CD4-positive, alpha-beta T cell treated with Interleukin-17A for 4 hours (primary cell): ENCODE measurements around the gene TOX3.

Experiments used
- DNase-seq: peaks from one replicate; pipeline ENCODE4 v3.0.0-alpha.2; 2020; ENCODE audit warnings: mixed read lengths

The TOX3 gene

DNA sequence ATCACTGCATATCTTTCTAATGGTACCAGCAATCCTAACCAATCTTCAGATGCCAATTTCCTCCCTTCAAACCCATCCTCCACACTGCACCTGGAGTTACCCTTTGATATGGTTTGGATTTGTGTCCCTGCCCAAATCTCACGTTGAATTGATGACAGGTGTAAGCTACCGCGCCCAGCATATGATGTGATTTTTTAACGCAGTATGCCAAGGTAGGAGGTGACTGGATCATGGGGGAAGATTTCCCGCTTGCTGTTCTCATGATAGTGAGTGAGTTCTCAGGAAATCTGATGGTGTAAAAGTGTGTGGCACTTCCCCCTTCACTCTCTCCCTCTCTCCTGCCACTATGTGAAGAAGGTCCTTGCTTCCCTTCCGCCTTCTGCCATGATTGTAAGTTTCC lies 57.0 kb downstream of the TOX3 start:
- no peak for DNase-seq

DNA sequence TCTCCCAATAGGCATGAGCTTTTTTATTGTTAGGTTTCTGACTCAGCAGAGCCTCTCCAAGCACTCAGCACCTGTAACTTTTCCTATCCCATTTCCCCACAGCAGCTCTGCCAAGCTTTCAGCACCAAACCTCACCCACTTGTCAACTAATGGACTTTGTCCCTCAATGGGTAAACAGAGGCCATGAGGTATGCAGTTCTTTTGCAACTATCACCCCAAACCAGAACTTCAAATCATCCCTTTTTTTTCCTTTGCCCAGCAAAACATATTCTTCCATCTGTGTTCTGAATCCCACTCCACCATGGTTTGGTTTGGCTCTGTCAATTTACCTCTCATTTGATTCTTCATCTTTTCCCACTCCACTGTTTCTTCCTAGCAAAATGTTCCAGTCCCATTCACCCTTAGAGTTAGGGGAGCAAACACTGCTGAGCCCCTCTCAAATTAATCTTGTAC lies 58.1 kb downstream of the TOX3 start:
- DNase-seq: no peak

DNA sequence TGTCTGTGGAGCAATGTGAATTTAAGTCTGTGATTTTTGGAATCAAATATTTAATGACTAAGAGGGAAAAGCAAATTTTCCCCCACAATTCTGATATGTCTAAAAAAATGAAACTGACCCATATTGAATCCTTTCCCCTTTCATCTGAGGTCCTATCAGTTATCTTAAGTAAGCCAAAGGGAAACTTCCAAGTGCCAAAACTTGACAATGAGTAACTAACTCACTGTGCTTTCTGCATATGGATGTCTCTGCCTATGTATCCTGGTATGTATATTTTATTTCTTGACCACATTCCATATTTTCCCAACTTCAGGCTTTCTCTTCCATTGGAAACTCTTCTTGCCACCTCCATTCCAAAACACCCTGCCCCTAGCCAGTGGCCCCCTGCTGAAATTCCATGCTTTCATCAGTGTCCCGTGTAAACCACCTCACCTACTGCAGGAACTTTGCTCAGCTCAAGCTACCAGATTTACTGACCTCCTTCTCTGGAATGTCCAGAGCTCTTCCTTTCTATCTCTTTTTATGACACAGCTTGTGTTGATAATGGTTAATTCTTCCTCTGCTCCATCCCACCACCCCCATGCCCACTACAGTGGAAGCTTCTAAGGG lies 59.0 kb downstream of the TOX3 start:
- no peak for DNase-seq

DNA sequence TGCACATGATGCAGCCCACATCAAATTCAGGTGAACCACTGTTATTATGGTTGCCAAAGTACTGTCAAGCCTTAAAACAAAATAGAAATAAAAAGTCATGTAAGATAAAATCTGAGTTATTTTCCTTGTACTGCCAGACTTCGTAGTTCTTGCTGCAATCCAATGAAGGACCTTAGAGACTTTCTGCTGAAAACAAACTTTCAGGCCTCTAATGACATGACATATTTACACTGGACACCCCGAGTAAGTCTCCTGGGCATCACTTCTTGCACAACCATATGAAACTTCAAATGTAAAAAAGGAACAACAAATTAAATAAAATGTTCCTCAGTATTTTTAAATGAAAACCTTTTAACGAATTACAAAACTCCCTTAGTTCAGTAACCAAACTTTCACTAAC lies 66.7 kb downstream of the TOX3 start:
- DNase-seq: no peak

DNA sequence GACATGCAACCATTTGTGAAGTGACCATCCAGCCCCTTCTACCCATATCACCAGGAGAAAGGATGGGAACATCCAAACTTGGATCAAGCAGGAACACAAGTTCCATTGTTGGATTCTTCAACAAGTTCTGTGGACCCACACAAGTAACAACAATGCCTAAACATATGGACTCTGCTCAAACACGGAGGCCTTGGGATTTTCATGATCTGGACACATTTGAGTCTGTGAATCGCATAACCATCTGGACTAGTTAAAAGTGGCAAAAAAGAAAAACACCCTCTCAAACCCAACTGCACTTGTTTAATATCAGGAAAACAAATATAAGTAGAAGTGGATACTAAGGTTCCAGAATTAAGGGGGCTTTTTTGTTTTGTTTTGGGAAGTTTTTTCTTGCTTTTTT lies 70.8 kb downstream of the TOX3 start:
- DNase-seq: no peak

DNA sequence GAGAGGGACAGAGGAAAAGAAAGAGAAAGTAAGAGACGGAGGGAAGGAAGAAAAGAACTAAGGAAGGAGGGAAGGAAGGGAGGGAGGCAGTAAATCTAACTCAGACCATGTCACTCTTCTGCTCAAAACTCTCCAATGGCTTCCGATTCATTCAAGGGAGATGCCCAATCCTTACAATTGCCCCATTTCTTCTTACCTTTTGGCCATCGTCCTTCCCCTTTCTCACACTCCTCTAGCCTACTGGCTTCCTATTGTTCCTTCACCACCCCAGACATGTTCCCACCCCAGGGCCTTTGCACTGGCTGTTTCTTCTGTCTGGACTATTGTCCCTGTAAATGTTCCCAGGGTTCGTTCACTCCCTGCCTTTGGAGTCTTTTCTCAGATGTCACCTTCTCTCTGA lies 72.3 kb downstream of the TOX3 start:
- no peak for DNase-seq

DNA sequence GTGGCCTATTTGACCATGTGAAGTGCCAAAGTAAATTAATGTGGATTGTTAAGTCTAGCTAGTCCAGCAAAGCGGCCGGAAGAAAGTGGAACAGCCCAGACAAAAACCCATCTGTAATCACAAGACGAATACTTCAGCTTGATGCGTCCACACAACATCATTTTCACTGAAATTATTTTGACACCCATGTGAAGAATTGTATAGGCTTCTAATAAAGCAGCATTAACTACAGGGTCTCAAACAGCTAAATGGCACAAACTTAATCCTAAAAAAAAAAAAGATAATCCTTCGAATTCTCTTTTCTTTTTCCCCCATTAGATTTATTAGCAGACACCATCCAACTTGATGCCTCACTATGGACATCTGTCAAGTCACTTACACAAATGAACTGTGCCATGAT lies 73.8 kb downstream of the TOX3 start:
- DNase-seq: no peak

DNA sequence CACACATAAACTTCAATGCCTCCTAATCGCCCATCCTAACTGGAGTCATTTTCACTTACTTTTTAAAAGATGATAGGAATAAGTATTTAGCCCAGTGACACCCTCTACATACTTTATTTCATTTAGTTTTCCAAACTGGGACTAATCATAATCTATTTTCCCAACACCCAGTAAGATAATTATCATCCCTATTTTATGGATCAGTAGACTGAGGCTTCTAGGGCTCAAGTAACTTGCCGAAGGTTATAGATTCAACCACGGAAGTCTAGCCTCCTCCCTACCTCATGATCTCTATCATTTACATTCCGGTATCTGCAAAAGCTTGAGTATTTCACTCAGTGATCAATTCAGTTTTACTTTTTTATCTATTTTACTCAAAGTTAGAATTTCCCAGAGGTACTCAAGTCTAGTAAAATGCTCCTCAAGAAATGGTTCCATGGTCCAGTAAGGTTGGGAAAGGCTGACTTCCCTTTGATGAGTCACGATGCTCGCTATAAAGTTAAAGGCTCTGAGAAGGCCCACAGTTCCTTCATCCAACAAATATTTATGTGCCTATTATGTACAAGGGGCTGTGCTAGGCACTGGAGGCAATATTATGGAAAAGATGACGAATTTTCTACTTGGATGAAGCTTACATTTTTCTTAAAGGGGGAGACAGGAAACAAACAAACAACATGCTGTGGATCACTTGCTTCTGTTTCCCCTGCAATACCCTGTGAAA lies 75.1 kb downstream of the TOX3 start:
- no peak for DNase-seq

DNA sequence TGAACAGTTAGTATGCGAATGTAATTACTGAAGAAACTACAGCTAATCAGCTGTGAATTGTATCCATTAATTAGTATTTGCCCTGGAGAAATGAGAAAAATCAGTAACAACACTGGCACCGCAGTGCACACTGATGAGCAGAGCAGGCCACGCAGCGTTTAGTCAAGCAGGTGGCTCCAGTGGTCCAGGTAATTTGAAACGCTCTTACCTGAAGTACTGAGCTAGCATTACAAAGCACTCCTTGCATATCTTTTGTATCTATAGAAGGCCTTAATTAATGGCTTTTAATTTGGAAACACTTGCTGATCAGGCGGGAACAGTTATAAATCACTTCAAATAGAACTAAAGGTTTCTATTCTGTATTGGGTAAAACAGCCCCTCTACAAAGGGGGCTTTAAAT lies 76.4 kb downstream of the TOX3 start:
- DNase-seq: no peak

DNA sequence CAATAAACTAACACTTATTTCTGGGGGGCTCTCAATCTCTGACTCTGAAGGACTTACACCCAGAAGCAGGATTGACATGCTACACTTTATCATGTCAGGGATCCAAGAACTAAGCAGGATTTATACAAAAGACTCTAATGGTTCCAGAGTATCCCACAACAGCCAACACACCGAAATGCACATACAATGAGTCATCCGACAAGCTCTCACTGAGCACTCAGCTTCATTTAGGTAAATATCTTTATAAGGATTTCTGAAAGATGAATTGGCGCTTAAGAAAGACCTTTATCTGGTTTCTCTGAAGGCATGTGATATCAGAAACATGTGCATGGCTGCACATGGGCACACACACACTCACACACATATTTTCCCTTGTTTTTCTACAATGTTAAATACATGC lies 77.2 kb downstream of the TOX3 start:
- no peak for DNase-seq

DNA sequence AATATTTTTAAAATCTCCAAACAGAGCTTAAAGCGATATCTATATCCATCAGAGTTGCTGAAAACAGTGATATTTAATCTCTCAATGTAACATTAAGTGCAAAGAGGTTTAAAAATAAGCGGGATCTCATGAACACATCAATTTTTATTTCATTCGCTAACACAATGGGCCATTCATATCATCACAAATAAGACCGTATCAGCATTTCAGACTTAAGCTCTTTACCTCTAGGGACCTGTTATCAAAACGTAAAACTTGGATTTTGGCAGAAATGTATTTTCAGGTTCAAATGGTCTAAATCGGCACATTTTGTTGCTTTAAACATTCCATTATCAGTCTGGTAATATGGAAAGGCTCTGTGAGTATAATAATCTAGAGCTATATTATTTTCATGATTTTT lies 77.9 kb downstream of the TOX3 start:
- no peak for DNase-seq

DNA sequence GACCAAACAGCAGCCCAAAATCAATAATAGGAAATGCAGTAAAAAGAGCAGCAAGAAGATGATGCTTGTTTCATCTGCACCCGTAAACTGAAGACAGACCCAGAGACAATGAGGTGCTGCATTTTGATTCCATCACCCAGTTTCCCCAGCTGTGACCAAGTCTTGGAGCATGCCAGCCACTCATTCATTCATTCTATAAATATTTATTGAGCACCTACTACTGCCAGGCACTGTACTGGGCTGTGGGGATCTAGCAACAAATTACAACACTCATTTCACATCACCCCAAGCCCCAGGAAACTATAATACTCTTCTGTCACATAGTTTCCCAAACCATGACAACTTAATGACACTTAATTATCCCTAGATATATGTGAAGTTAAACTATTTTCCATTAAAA lies 79.2 kb downstream of the TOX3 start:
- no peak for DNase-seq

DNA sequence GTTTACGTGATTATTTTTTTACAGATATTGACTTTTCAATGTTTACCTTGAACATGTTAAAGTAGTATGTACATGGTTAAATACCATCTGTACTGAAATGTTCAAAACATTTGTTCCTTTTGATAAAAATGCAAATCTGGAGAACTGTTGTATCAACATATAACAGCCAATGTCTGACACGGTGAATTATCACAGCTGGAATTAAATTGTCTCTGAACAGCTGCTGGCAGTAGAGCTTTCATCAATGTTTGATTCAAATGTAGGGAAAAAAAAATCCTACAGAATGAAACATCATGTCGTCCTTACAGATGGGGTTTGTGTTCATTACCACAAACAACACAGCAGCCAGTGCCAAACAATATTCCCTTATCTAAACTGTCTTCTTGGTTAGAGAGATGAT lies 79.9 kb downstream of the TOX3 start:
- no peak for DNase-seq

DNA sequence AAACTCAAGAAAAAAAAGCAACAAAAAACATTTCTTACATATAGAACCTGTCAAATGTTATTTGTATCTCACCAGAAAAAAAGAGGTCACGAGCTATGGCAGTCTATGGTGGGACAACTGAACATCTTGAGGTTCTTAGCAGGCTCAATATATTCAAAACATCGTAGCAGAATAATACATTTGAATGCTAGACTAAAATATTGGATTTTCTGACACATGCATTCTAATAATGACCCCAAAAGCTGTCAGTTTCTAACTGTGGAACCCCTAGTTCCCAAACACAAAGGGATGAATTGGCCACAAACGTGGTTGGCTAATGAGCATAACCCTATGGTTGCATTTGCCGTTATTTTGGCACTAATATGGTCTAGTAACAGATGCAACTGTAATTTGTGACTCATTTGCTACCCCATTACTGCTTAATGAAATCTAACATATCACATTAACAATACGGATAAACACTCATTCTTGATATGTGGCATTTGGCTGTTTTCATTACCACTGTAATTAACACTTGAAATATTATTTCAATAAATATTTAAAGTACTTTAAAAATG lies 81.2 kb downstream of the TOX3 start:
- no peak for DNase-seq

DNA sequence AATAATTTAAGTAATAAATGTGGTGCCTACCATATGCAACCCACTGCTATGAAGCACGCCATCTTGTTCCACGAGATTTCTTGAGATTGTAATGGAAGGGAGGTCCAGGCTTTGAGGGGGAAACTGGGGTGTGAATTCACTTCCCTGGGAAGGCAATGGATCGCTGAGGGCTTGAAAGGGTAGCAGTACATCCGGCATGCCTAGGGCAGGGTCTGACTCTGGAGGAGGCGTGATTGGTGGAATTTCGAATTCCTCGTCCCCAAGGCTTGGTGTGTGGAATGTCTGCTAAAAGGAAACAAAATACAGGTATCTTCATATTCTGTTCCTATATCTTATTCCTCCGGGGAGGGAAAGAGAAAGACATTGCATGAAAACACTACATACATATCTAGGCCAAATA lies 83.0 kb downstream of the TOX3 start:
- no peak for DNase-seq

DNA sequence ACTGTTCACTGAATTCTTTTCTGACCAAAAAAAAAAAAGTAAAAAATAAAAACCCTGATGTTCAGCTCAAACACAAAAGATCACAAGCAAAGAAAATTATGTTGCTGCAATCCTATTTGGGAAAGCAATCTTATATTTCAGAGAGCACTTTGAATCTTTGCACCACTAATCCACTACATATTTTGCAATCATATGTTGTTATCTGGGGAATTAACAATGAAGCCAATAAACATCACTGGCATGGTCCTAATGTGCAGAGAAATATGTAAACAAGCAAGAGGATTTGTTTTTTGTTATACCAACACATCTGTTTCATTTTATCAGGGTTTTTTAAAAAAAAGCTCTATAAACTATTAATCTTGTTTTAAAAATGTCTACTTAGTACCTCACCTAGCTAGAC lies 84.1 kb downstream of the TOX3 start:
- DNase-seq: no peak

DNA sequence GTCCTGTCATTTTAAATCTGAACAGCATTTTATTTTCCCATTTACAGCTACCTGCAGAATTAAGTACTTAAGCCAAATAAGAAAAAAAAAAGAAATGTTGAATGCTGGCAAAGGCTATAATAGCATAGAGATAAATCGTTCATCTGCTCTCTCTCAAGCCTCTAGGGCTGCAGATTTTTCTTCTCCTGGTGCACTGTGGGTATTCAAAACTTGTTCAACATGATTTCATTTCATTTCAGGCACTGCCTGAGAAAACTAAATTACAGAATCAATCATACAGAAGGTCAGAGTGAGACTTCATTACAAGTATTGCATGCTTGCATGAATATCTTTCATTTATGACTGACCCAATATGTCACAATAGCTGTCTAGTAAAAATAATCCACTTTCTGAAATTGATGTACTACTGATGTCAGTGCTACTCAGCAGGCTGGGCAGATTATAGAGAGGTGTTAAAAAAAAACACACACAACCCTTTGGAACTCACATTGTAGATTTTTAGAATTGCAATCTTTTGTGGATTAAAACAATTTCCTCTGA lies 86.2 kb downstream of the TOX3 start:
- no peak for DNase-seq

DNA sequence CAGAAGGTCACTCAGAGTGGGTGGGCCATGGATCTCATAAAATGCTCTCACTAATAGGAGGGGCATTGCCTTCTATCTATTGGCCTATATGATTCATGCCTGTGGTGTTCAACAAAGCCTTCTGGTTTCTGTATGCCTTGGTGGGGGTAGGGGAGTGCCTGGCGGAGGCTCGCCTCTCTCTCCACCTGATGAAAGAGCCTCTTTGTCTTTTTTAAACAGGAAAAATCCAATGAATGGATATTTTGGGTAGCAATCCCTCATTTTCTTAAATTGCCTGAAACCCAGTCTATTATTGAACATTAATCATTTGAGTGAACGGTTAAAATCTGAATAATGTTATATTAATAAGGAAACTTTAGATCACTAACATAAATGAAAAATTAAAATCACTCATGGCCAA lies 90.6 kb downstream of the TOX3 start:
- no peak for DNase-seq

DNA sequence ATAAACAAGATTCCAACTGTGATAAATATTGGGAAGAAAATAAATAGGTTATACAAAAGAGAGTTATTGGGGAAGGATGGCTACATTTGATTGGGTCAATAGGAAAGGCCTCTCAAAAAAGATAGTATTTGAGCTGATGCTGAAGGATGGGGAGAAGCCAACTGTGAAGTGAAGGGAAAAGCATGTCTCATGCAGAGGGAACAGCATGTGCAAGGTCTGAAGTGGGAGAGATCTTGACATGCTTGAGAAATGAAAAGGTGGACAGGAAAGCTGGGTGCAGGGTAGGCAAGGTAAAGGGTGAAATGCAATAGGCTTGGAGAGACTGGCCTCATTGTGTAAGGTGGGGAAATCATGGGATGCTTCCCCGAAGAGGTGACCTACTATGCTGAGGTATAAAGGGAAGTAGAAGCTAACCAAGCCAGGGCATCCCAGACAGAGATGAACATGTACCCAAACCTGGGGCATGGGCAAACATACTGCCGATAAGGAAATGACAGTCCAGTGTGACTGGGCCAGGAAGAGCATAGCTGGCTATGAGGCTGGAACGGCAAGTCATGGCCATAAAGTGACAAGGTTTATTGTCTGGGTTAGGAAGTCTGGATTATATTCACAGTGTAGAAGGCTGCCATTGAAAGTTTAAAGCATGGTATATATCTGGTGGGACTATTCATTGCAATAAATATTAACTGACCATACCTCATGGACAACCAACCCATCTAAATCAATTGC lies 91.2 kb downstream of the TOX3 start:
- DNase-seq: no peak

DNA sequence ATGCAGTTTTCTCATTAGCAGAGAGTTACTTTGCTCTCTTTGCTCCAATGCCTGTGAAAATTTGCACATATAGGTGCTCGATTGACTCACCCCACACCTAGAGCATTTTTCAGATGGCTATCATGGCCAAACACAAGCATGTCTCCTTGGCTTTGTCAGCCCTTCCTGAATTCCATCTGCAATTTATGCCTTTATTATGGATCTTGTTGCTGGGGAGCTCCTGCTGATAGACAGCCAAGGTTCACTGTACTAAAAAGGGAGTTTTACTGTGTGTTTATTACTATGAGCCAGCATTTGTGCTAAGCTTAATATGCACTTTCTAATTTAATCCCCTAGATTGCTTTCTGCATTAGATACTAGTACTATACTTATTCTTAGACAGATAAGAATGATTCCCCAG lies 93.3 kb downstream of the TOX3 start:
- DNase-seq: no peak

DNA sequence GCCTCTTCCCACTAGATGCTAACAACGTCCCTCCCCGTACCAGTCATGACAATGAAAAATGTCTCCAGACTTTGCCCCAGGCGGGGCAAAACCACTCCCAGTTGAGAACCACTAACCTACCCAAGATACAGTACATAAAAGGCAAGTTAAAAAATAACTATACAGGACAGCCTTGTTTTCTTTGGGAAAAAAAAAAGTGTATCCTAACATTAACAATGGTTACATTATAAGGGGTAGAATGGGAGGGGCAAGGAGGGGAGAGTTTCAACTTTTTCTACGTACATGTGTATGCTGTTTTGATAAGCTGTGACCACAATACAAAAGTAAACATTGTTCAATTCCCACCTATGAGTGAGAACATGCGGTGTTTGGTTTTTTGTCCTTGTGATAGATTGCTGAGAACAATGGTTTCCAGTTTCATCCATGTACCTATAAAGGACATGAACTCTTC lies 94.9 kb downstream of the TOX3 start:
- DNase-seq: no peak

DNA sequence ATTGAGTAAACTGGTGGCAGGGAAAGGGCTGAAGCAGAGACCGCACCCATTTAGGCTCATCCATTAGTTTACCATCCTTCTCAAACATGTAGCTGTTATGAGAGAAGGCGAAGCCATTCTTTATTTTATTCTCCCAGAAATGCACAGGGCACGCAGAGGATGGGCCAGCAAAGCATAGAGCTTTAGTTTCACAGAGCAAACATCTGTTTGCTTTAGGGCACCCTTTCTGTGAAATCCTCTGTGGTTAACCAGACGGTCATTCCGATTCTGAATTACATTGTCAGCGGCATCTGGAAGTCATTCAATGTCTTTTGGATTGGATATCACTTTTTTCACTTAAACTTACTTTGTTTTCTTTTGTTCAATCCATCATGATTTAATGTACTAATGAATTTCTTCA lies 96.0 kb downstream of the TOX3 start:
- no peak for DNase-seq

DNA sequence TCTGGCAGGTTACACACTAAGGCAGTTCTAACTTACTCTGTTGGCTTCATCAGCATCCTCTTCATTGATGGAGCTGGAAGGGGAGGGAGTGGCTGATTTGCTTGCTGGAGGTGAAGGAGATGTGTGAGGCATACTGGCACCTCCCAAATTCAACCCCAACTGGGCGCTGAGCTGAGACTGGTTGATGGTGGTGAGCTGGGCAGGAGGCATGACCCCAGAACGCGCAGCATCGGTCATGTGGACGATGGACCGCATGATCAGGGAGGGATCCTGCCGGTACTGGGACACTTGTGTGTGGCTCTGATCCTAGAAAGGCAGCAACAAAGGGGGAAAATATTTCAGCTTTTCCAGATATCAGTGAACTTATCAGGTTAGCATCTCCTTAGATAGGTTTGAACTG lies 96.7 kb downstream of the TOX3 start:
- no peak for DNase-seq

DNA sequence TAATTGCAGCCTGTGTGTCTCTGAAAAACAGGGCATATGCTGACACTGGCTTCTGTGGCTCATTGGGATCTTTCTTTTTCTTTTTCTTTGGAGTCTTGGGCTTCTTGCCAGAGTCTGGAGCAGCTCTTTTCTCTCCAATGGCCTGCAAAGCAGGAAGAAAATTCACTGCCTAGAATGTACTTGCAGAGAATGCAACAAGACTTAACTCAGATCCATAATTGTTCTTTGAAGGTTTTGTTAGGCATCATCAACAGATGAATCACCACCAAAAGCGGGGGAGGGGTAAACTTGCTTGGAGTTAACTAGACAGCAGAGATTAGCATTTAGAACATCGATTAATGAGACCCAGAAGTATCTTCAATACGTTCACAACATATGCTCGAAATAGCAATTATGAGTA lies 100.9 kb downstream of the TOX3 start:
- no peak for DNase-seq
